RPMI8226 (cell line): ENCODE measurements around the gene SSTR3.
"Not testable (repeated sequence)": the region's sequence is repeated elsewhere in the genome, so short reads cannot be mapped to it uniquely, and the experiment has no call there.

Experiments
- DNase-seq: peaks from one replicate; pipeline ENCODE4 v3.0.0-alpha.2; 2015

SSTR3 gene

DNA sequence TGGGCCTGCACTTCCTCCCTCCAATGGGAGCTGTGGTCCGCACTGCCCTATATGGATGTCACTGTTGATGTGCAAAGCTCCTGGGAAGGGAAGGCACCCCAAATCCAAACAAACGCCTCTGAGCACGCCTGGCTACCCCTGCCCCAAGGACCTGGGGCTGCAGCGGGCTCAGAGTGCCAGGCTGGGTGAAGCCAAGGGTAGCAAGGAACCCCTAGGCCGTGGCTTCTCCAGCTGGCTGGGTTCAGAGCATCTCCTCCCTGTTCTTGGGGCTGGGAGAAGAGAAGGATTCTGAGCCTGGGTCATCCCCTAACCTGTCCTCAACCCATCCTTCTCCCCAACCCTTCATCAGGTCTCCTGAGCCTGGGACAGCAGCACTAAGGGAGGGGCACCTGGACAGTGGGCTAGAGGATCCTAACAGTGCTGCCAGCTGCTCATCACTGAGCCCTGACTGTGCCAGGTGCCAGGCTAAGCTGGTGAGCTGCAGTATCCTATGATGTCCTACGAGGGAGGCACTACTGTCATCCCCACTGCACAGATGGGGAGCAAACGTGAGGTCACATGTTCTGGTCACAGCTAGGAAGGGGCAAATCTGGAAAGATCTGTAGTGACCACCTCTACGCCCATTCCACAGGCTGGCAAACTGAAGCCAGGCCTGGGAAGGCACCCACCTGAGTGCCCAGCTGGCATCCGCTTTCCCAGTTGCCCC, 3.0 kb downstream of the SSTR3 start:
- no peak for DNase-seq

GRCh38 chr22:37208401-37209139, 3.7 kb downstream of the SSTR3 start:
- no peak for DNase-seq

GRCh38 chr22:37207981-37208380, 4.3 kb downstream of the SSTR3 start:
- DNase-seq: no peak

DNA sequence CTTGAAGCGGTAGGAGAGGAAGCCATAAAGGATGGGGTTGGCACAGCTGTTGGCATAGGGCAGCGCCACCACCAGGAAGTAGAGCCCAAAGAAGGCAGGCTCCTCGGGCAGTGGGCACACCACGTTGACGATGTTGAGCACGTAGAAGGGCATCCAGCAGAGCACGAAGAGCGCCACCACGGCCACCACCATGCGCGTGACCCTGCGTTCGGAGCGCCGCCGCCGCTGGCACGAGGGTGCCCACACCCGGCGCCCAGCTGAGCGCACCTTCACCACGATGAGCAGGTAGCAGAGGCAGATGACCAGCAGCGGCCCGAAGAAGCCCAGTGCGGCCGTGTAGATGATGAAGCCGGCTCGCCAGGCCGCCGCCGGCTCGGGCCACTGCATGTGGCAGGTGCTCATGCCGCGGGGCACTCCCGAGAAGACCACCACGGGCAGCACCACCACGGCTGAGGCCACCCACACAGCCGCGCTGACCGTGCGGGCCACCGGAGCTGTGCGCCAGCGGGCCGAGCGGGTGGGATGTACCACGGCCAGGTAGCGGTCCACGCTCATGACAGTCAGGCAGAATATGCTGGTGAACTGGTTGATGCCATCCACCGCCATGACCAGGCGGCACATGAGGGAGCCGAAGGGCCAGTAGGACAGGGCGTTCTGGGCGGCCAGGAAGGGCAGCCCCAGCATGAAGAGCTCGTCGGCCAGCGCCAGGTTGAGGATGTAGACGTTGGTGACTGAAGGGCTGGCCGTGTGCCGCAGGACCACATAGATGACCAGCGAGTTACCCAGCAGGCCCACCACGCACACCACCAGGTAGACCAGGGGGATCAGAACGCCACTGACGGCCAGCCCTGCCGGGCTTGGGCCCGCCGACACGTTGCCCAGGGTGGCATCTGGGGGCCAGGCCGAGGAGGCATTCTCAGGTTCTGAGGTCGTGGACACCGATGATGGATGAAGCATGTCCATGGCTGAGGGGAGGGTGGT, 5.1 kb downstream of the SSTR3 start:
- DNase-seq: no peak

DNA sequence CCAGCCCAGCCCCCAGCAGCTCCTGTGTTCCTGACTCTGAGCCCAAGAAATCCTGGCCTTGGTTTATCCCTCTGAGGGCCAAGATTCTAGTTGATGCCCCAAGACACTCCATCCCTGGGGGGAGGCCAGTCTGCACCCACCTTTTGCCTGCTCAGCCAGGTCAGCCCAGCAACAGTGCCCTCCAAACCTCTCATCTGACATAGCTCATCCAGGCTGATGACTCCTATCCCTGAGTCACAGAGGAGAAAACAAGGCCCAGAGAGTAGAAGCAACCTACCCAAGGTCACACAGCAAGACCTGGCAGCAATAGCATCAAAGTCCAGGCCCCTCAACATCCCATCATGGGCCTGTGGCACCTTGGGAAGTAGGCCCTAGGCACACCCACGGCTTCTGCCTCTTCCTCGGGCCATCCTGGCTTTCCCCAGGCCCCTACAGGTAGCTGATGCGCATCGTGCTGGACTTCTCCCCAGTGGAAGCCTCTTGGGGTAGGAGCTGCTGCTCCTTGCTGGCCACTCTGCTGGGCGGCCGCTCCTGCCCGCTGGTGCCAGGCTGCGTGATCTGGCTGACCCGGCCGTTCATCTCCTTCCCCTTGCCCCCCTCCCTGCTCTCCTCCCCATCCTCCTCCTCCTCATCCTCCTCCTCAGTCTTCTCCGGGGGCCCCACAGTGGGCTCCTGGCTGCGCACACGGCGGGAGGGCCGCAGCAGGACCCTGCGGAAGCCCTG, 6.0 kb downstream of the SSTR3 start:
- DNase-seq: no peak

- no peak for DNase-seq
Observed at GRCh38 chr22:37205046-37205445, 7.2 kb downstream of the SSTR3 start.

DNA sequence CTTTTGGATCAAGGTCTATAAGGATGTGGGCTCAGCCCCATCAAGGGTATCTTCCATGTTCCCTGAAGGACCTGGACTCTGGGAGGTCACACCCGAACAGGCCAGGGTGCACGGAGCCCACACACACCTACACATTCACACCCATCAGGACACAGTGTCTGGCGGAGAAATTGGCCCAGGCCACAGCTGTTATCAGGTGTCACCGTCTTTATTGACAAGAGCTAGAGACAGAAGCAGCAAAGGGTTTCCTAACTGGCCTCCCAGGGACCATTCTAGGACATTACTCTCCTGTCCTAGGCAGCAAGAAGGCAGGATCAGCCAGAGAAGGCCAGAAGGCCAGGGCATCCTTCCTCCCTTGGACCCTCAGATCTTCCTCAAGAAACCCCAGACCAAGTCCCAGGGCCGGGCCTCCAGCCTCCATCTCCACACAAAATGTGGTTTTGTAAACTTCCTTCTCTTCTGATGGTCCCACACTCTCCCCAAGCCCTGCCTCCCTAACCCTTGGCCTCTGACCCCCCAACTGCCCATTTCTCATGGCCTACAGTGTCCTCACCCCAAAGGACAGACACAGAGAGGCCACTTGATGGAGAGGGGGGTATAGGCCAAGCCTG, 8.1 kb downstream of the SSTR3 start:
- DNase-seq: no peak

DNA sequence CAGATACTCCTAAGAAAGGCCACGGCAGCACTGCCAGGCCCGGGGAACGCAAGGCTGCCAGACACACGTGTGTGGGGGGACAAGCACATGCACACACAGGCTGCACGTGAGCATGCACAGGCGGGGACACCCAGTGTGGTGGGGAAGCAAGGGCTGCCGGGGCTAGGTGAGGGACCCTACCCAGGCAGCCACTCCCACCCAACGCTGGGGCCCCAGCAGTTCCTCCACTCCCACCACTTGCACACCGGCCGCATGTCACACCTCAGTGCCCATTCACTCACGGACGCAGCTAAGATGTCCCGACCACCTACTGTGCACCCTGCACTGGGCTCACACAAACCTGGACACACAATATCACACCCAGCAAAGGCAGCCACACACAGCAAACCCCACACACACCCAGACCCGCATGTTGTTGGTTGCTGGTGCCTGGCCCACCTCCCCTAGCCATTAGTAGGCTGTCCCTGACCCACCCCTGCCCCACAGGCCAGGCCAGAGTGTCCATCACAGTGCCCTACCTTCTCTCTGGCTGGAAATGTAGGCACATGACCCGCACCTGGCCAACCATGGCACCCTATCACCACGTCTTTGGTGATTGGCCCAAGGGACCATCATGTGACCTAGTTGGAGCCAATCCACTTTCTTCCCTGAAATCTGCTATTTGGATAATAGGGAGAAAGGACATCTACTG, 8.8 kb downstream of the SSTR3 start:
- no peak for DNase-seq

GRCh38 chr22:37202716-37203115, 9.6 kb downstream of the SSTR3 start:
- no peak for DNase-seq

DNA sequence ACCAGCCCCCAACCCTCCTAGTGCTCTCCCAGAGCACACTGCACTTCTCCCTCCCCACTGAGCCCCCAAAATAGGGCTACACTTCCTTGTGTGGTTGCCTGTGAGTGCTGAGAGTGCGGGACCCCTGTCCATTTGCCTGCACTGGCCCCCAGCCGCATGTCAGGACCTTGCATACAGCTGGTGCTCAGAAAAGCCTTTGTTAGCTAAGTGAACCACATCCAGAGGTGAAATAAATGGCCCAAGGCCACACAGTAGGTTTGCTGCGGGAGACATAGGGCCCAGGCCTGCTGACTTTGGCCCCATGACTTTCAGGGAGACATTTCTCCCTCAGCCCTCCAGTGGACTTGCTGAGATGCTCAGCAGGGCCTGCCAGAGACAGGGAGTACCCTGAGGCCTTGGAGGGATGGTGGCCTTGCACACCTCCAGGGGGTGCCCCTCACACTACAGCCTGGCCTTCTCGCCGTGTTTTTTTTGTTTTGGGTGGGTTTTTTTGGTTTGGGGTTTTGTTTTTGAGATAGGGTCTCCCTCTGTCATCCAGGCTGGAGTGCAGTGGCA, 10.2 kb downstream of the SSTR3 start:
- DNase-seq: no peak

- DNase-seq: not testable (repeated sequence)
Observed at GRCh38 chr22:37201443-37201820, 10.8 kb downstream of the SSTR3 start.

DNA sequence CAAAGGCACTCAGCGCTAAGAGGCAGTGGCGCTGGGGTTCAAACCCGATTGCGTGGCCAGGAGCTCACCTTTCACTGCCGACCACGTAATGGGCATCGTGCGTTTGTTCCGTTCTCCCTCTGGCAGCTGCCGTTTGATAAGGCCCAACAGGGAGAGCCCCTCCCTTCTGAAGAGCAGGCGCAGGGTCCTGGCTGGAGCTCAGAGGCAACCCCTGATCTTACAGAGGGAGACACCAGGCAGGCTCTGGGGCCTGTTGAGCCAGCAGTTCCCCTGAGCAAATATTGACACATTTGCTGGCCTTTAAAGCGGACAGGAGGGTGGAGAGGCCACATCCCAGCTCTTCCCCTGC, 12.5 kb downstream of the SSTR3 start:
- no peak for DNase-seq

GRCh38 chr22:37199103-37199759, 13.0 kb downstream of the SSTR3 start:
- peak; percentile 98 for DNase-seq

- DNase-seq: peak; percentile 87
Observed at GRCh38 chr22:37198258-37199102, 13.8 kb downstream of the SSTR3 start.

DNA sequence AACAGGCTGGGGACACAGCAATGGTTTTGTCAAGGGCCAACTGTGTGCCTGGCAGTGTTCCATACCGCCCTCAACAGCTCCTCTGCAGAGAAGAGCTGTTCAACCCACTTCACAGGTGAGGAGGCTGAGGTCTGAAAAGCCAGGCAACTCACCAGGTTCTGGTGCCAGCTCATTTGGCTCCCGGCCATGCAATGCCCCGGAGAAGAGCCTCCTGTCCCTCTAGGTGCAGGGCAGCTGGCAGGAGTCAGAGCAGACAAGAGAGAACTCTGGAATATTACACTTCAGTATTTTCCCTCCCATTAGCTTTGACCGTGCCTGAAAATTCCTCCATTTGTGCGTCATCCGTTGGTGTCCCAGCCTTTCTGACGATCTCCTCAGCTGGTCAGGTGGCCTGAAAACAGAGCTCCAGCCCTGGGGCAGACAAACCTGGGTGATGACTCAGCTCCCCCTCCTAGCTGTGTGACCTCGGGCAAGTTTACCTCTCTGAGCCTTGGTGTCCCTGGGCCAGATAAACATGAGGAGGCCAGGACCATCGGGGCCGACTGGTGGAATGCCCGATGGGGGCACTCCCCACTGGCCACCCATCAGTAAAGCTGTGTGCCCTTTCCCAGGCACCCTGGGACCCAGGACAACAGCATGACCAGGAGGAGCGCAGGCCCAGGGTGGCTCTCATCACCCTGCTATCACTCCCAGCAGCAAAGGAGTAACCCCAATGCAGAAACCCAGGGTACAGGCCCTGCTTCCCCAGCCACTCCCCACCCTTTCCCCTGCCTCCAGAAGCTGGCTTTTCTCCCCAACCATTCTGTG, 14.6 kb downstream of the SSTR3 start:
- DNase-seq: peak; percentile 95

- DNase-seq: no peak
Observed at GRCh38 chr22:37196539-37197450, 15.5 kb downstream of the SSTR3 start.

- no peak for DNase-seq
Observed at GRCh38 chr22:37195921-37196320, 16.4 kb downstream of the SSTR3 start.

- DNase-seq: no peak
Observed at GRCh38 chr22:37194750-37195149, 17.5 kb downstream of the SSTR3 start.
